ENCODE results near the gene CYP4F22.
"Not testable (repeated sequence)": the region's sequence is repeated elsewhere in the genome, so short reads cannot be mapped to it uniquely, and the experiment has no call there.

CYP4F22 gene

GRCh38 chr19:15564534-15565168 lies 56.3 kb downstream of the CYP4F22 start:
- in situ Hi-C loops (cut with MboI; ENCODE audit: low sequenced_read_pairs), result no loop called here

- in situ Hi-C loops (cut with MboI; ENCODE audit: low sequenced_read_pairs), result no loop called here
Measured at GRCh38 chr19:15570420-15570819, 62.1 kb downstream of the CYP4F22 start.

DNA sequence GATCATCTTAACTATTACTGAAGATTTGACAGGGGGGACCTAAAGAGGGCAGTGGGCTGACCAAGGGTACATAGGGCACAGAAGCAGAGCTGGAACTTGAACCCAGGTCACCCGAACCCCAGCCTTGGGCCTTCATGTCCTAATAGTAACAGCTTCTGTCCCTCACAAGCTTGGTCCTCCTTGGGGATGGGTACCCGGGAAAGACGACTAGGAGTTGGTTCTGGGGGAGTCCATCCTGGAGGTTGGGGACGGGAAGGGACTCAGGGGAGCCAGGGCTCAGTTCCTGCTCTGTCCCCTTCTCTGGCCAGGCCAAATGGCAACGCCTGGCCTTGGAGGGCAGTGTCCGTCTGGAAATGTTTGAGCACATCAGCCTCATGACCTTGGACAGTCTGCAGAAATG lies 67.1 kb downstream of the CYP4F22 start:
- in situ Hi-C loops (cut with MboI; ENCODE audit: low sequenced_read_pairs), result no loop called here

GRCh38 chr19:15576526-15577156 lies 68.3 kb downstream of the CYP4F22 start:
- in situ Hi-C loops (cut with MboI; ENCODE audit: low sequenced_read_pairs), result no loop called here

DNA sequence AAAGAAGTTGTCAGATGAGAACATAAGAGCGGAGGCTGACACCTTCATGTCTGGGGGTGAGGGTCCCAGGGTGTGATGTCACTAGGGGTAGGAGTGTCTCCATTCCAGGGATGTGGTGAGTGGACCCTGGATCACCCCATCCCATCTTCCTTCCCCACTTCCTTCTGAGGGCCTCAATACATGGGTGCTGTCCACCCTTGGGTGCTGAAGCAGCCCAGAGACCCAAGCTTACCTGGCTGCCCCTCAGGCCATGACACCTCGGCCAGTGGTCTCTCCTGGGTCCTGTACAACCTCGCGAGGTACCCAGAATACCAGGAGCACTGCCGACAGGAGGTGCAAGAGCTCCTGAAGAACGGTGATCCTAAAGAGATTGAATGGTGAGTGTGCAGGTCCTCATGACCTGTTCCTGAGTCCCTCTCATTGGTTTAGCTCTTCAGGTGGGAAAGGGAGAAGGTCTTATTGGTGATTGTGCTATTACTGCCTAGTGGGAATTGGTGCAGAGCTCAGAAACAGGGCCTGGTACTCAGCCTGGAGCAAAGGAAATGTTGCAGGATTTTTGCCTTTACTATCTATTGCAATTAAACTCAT lies 69.0 kb downstream of the CYP4F22 start:
- in situ Hi-C loops (cut with MboI; ENCODE audit: low sequenced_read_pairs), result no loop called here

- in situ Hi-C loops (cut with MboI; ENCODE audit: low sequenced_read_pairs), result no loop called here
Measured at GRCh38 chr19:15583346-15583745, 75.0 kb downstream of the CYP4F22 start.

- in situ Hi-C loops (cut with MboI; ENCODE audit: low sequenced_read_pairs), result no loop called here
Measured at GRCh38 chr19:15584095-15584494, 75.8 kb downstream of the CYP4F22 start.

GRCh38 chr19:15584541-15585115 lies 76.3 kb downstream of the CYP4F22 start:
- in situ Hi-C loops (cut with MboI; ENCODE audit: low sequenced_read_pairs), result no loop called here

GRCh38 chr19:15587663-15588062 lies 79.3 kb downstream of the CYP4F22 start:
- in situ Hi-C loops (cut with MboI; ENCODE audit: low sequenced_read_pairs), result no loop called here

- in situ Hi-C loops (cut with MboI; ENCODE audit: low sequenced_read_pairs), result no loop called here
Measured at GRCh38 chr19:15588265-15588664, 79.9 kb downstream of the CYP4F22 start.

DNA sequence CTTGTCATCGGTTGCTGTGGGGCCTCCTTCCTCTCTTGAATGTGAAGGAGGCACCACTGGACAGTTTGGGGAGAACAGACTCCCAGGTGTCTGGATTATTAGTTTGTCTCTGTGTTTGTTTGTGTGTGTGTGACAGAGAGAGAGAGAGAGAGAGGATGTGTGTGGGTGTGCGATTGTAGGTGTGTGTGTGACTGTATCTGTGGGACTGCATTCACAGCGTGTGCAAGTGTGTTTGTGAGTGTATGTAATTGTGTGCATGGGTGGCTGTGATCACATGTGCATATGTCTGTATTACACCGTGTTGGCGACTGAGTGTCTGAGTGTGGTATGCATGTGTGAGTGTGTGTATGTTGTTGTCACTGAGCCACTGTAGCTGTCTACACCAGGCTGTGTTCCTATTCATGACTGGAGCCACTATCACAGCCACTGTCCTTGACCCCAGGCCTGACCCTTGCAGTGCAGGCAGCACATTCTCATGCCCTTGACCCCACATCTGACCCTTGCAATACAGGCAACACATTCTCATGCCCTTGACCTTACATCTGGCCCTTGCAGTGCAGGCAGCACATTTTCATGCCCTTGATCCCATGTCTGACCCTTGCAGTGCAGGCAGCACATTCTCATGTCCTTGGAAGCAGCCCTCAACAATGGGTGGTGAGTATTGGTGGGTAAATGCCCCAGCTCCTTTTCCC lies 81.6 kb downstream of the CYP4F22 start:
- in situ Hi-C loops (cut with MboI; ENCODE audit: low sequenced_read_pairs), result no loop called here

DNA sequence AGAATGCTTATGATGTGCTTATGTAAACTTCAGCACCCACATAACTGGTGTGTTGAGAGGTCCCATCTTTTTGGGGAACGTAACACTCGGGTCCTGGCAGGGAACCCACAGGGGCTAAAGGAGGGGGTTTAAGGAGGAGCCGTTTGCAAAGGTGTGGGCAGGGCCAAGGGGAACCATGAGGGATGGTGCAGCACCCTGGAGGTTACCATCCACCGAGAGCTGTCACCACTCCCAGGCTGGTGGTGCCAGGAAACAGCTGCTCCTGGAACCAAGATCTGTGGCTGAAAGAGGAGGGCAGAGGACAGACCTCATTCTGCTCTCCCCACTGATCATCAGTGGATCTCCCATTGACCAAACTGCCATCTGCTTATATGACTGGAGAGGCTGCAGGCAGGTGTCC lies 83.5 kb downstream of the CYP4F22 start:
- in situ Hi-C loops (cut with MboI; ENCODE audit: low sequenced_read_pairs), result no loop called here

DNA sequence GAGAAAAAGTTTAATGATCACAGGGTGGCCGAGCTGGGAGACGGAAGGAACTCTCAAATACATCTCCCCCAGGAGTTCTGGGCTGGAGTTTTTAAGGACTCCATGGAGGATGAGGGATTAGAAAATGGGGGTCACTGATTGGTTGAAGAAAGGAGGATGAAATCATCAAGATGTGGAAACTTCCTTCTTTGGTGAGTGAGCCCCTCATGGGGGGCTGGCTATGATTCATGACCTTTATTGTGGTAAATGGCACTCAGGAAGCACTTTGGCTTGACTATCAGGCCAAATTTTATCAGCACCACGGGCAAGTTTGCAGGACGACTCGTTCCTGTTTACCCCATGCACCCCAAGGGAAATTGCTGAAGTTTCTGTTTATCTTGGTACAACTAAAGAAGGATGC lies 84.2 kb downstream of the CYP4F22 start:
- in situ Hi-C loops (cut with MboI; ENCODE audit: low sequenced_read_pairs), result not testable (repeated sequence)

GRCh38 chr19:15593766-15594165 lies 85.4 kb downstream of the CYP4F22 start:
- in situ Hi-C loops (cut with MboI; ENCODE audit: low sequenced_read_pairs), result not testable (repeated sequence)

GRCh38 chr19:15595069-15595468 lies 86.7 kb downstream of the CYP4F22 start:
- in situ Hi-C loops (cut with MboI; ENCODE audit: low sequenced_read_pairs), result no loop called here

Measured in HL-60/S4 (cell line).